Lower leg skin (tissue), 4 donors: ENCODE measurements around the gene TBX1. TPM values are rescaled to one million over a fixed set of nuclear protein-coding genes. Genes with fewer than 3 reads are reported as not detected.

Source experiments
- DNase-seq, 2 donors: peaks; one replicate each; pipeline ENCODE4 v3.0.0-alpha.2; 2019; ENCODE audit warnings: low spot score in 2 of 2
- H3K4me3 ChIP-seq: fragments of 200-600 bp; sonication (generic); 2 replicates; pipeline ENCODE4 v1.5.1; 2017; ENCODE audit warnings: mild to moderate bottlenecking, low read depth; ENCODE audit not compliant: poor library complexity, severe bottlenecking
- POLR2A ChIP-seq, 2 donors: fragments of 450-650 bp; IDR thresholded peaks; one replicate each; pipeline ENCODE4 v1.6.1; 2016 to 2017; ENCODE audit warnings: antibody characterized with exemption in 2 of 2, mild to moderate bottlenecking in 1 of 2, moderate library complexity in 1 of 2
- WGBS, 2 donors: methylation state at CpG; one replicate each; pipeline ENCODE4 v1.1.5; 2018; 5-methylcytosine and 5-hydroxymethylcytosine counted together
- intact Hi-C: fragments of 100-400 bp; cut with DNase I; formaldehyde crosslinking; loops from one replicate; pipeline ENCODE4 v1.15.0; 2023; ENCODE audit warnings: low total_unique reads
- total RNA-seq, 4 donors: library from RNA; depleted of rRNA; stranded (reverse); fragments of >200 nt; gene quantifications; one replicate each; pipeline ENCODE4 v1.1.0, GENCODE V29; 2016
- TF ChIP-seq, protein P1 (sequence below), 3 donors: fragments of 450-650 bp; IDR thresholded peaks; one replicate each; pipeline ENCODE4 v1.5.1; 2016; ENCODE audit warnings: antibody characterized with exemption in 3 of 3, mild to moderate bottlenecking in 3 of 3, moderate library complexity in 2 of 3

TBX1 gene
- total RNA-seq, 4 donors from 2014 or later, result 1.5 to 14.1 (median 4.9) TPM

DNA sequence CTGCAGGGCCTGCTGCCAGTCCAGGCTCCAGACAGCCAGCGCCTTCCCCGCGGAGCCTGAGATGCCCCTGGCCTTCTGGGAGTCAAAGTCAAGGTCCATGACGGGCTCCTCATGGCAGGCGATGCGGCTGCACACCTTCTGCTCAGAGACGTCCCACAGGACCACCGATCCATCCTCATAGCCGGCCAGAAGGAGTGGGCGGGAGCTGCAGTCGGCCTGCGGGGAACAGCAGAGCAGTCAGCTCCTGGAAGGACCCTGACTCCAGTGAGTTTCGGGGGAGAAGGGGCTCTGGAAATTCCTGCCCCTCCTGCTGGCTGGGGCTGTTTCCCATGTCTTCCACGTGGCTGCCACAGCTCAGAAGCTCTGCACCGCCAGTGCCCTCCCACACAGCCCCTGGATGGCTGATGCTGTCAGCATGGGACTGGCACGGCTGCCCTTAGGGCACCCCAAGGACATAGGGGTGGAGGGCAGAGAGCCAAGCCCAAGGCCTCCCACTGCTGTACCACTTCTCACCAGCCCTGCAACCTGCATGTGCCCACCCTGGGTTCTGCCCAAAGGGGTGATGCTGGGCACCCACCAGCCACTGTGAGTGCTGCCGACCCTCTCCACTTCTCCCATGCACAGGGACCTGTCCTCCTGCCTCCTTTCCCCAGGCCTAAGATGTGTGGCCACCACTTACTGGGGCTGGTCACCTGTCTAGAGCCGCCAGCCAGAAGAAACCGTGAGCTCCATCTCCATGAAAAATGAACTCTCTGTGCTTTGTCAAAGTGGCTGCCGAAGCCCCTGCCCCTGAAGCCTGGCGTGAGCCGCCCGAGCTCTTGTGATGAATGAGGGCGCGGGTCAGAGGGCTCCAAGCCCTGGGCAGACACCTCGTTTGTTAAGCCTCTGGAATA, 41.7 kb downstream of the TBX1 start:
- intact Hi-C loops, result no loop called here
- no peak for DNase-seq
- TF ChIP-seq POLR2A (IDR thresholded peaks at IDR 0.05), result no peak
- TF ChIP-seq, protein P1, sequence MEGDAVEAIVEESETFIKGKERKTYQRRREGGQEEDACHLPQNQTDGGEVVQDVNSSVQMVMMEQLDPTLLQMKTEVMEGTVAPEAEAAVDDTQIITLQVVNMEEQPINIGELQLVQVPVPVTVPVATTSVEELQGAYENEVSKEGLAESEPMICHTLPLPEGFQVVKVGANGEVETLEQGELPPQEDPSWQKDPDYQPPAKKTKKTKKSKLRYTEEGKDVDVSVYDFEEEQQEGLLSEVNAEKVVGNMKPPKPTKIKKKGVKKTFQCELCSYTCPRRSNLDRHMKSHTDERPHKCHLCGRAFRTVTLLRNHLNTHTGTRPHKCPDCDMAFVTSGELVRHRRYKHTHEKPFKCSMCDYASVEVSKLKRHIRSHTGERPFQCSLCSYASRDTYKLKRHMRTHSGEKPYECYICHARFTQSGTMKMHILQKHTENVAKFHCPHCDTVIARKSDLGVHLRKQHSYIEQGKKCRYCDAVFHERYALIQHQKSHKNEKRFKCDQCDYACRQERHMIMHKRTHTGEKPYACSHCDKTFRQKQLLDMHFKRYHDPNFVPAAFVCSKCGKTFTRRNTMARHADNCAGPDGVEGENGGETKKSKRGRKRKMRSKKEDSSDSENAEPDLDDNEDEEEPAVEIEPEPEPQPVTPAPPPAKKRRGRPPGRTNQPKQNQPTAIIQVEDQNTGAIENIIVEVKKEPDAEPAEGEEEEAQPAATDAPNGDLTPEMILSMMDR (IDR thresholded peaks at IDR 0.05), result no peak
- 79 to 83% methylated on average over 13 to 26 of the region's 26 CpGs for WGBS, 2 donors
- H3K4me3 ChIP-seq, result no peak overlapping the region

DNA sequence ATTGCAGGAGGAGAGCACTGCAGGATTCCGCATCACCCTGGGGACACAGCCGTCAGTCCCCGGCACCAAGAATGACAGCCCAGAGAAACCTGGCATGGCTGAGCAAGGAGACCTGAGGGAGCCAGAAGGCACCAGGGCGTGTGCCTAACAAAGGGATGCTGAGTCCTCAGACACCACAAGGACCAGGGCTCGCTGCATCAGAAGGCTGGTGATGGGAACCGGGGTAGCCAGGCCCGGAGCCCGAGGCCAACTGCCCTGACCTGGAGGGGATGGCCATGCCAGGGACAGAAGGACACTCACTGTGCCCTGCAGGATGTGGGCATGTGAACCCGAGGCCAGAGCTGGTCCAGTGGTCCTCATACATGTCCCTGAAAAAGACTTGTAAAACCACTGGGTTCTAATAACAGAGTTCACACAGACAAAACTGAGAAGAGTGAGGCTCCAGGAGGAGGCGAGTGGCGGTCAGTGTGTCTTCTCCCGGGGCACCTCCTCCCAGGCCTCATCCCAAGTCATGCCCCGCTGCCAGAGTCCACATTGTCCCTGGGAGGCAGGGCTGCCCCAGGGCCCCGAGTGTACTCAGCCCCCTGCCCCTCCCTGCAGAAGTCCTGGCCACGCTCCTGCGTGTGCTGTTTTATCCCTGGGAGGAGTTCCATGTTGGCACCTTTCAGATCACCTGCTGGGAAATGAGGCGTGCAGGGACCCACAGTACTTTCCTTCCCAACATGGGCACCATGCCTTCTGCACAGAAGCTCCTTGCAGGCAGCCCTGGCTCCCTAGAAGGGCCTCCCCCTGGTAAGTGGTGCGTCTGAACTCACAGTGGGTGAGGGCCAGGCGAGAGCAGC, 42.5 kb downstream of the TBX1 start:
- intact Hi-C loops, result no loop called here

DNA sequence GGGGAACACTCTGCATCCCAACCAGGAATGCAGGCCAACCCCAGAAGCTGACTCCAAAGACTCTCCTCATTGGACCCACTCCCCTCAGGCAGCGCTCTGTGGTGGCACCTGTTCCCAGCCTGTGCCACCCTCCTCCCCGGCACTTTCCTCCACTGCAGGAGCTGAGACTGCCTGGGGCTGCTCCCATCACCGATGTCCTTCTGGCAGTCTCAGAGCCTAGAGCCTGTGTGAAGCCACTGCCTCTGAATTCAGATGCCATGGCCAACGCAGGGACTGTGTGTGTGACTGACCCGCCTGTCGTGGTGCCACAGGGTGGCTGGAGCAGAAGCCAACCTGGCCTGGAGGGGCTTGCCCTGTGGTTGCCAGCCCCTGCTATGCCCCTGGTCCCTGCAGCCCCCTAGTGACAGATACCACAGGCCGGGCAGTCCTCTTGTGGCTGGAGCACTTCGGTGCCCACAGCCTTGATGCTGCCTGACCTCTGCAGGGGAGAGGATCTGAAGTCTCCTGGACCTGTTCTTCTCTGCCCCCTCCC, 43.2 kb downstream of the TBX1 start:
- no peak overlapping the region for H3K4me3 ChIP-seq
- no peak for DNase-seq
- WGBS, 2 donors, result 69 to 82% methylated on average over 5 to 8 of the region's 8 CpGs
- TF ChIP-seq POLR2A (IDR thresholded peaks at IDR 0.05), result no peak
- TF ChIP-seq, protein P1 (IDR thresholded peaks at IDR 0.05), result no peak
- intact Hi-C loops, result no loop called here

More for the DNA sequence above, 42.5 kb downstream of the TBX1 start:
- H3K4me3 ChIP-seq, result no peak overlapping the region
- TF ChIP-seq, protein P1 (IDR thresholded peaks at IDR 0.05), result no peak
- no peak for TF ChIP-seq POLR2A (IDR thresholded peaks at IDR 0.05)
- DNase-seq, result no peak
- 73 to 75% methylated on average over 19 of the region's 19 CpGs for WGBS, 2 donors

DNA sequence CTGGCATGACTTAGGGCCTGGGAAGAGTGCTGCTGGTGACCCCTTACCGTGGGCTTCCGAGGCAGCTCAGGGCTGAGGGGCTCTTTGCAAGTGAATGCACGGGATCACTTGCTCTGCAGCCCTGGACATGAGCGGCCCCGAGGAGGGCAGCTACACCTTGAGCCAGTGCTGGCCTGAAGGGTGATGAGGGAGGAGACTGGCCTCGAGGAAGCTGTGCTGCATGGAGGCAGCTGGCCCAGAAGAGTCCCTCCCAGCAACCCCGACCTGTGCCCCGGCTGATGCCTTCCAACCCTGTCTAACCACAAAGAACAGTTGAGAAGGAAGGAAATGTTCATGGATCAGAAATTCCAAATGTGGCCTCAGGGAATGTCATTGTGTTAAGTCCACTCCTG, 45.2 kb downstream of the TBX1 start:
- peak in 1 of 2 donors; percentile 81 for DNase-seq
- H3K4me3 ChIP-seq, result no peak overlapping the region
- intact Hi-C loops, result no loop called here
- WGBS, 2 donors, result 58 to 65% methylated on average over 6 to 8 of the region's 8 CpGs
- TF ChIP-seq, protein P1 (IDR thresholded peaks at IDR 0.05), result no peak
- no peak for TF ChIP-seq POLR2A (IDR thresholded peaks at IDR 0.05)

DNA sequence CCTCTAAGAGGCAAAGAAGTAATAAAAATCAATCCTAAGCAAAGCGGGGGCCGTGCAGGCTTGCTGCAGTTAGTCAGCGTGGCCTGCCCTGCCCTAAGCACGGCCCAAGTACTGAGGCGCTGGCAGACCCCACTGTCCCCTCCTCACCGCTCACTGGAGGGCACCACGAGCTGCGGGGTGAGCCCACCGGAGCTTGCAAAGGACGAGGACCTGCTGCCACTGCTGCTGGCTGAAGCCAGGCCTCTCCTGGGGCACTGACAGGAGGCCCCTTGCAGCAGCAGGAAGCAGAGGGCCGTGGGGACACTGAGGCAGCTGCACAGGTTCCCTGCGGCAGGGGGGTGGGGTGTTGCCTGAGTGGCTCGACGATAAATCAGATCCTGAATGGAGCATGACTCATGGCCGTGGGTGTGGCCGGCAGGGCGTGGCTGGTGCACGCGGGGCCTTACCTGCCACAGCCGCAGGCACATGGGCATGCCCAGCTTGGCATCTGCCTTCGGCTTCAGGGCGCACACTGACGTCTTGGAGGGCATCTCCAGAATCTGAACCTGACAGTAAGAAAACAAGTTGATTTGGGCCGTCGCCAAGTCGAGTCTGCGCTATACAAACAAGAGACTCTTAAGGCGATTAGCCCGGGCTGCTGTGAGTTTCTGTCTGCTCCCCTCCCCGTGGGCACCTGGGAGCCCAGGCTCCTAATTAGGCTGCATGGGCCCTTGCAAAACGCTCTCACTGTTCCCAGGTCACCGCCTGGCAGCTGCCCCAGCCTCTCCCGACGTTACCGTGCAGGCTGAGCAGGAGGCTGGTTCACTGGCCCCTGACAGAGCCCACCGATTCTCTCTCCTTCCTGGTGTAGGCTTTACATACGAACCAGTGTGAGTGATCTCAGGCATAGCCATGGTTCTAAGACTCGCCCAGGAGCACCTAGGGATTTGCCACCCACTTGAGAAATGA, 45.9 kb downstream of the TBX1 start:
- DNase-seq, result peak; percentile 85 to 94
- WGBS, 2 donors, result 35 to 53% methylated on average over 31 to 32 of the region's 38 CpGs
- TF ChIP-seq POLR2A (IDR thresholded peaks at IDR 0.05), result no peak
- TF ChIP-seq, protein P1 (IDR thresholded peaks at IDR 0.05), result no peak

More for the DNA sequence above, 45.9 kb downstream of the TBX1 start:
- intact Hi-C loops, result no loop called here
- H3K4me3 ChIP-seq, result no peak overlapping the region
